Measurements from ENCODE around the gene PHACTR3. TPM values are rescaled to one million over a fixed set of nuclear protein-coding genes. Genes with fewer than 3 reads are reported as not detected.

The PHACTR3 gene
- total RNA-seq, 4 donors from 2014 or later: 5.4 to 15.9 (median 10.0) TPM

DNA sequence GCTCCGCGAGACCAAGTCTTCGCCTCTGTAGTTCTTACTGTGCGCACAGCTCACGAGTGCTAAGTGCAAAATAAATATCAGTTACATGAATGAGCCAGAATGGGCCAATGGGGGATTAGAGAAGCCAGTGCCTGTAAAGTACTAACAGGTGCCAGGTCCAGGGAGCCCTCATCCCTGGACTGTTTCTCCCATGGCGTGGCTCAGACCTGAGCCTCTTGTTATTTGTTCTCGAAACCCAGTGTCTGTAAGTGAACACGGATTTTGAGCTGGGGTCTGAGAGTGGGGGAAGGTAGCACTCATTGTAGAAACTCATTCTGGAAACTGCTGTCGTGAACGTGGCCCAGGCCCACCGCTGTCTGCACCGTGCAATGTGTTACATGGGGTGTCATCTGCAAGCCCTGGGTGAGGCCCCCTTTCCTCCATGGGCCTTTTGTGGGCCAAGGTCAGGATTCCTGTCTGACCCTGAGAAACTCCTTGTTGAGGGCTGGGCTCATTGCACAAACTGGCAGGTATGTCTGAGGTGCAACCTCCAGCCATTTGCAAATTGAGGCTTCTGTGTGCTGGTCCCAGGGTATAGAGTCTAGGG, 174.4 kb downstream of the PHACTR3 start:
- Histone ChIP-seq H3K9me3 (no peaks in the 10 kb centered on the region), H3K4me3 (no peak overlapping the region), H3K27ac (no peak overlapping the region), H3K27me3 (no peaks in the 10 kb centered on the region), H3K4me1 (no peaks in the 10 kb centered on the region), H3K36me3 (no peaks in the 10 kb centered on the region)
- 70 to 88% methylated on average over 12 of the region's 12 CpGs for WGBS, 2 donors
- TF ChIP-seq EP300 (IDR thresholded peaks at IDR 0.05): no peak
- TF ChIP-seq, protein P1, sequence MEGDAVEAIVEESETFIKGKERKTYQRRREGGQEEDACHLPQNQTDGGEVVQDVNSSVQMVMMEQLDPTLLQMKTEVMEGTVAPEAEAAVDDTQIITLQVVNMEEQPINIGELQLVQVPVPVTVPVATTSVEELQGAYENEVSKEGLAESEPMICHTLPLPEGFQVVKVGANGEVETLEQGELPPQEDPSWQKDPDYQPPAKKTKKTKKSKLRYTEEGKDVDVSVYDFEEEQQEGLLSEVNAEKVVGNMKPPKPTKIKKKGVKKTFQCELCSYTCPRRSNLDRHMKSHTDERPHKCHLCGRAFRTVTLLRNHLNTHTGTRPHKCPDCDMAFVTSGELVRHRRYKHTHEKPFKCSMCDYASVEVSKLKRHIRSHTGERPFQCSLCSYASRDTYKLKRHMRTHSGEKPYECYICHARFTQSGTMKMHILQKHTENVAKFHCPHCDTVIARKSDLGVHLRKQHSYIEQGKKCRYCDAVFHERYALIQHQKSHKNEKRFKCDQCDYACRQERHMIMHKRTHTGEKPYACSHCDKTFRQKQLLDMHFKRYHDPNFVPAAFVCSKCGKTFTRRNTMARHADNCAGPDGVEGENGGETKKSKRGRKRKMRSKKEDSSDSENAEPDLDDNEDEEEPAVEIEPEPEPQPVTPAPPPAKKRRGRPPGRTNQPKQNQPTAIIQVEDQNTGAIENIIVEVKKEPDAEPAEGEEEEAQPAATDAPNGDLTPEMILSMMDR (IDR thresholded peaks at IDR 0.05): no peak
- no peak for TF ChIP-seq POLR2A (IDR thresholded peaks at IDR 0.05)
- DNase-seq (ENCODE audit: low spot score in 2 of 2): no peak

DNA sequence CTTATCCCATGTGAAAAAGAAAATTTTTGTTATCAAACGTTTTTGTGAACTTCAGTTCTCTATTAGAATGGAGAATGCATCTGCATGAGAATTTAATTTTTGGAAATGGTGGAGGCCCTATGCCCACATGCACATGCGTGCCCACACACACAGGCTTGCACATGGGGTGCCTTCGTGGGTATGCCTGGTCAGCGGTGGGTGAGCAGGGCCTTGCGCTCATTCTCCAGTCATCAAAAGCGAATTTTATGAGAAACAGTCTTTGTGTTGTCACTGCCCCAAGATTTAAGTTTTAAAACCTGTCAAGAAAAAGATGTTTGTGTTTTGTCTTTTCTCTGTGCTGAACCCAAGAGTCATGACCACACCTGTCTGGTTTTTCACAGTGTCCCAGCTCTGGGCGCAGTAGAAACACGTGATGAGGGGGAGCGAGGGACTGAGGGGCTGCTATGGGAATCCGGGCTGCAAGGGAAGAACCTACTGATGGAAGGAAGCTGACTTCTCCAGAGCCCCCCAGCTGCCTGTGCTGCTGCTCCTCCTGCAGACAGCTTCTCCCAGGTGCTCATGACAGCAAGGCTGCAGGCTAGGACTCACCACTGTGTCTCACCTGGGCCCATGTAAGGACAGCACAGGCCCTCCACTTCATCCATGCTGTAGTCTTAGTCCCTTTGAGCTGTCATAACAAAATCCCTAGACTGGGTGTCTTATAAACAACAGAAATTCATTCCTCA, 175.5 kb downstream of the PHACTR3 start:
- H3K36me3 ChIP-seq: no peaks in the 10 kb centered on the region
- DNase-seq (ENCODE audit: low spot score in 2 of 2): no peak
- no peaks in the 10 kb centered on the region for H3K4me1 ChIP-seq
- H3K9me3 ChIP-seq: no peaks in the 10 kb centered on the region
- no peaks in the 10 kb centered on the region for H3K27me3 ChIP-seq
- no peak overlapping the region for H3K4me3 ChIP-seq
- H3K27ac ChIP-seq: no peak overlapping the region
- TF ChIP-seq, protein P1 (IDR thresholded peaks at IDR 0.05): no peak
- WGBS, 2 donors: 65 to 75% methylated on average over 10 of the region's 10 CpGs

DNA sequence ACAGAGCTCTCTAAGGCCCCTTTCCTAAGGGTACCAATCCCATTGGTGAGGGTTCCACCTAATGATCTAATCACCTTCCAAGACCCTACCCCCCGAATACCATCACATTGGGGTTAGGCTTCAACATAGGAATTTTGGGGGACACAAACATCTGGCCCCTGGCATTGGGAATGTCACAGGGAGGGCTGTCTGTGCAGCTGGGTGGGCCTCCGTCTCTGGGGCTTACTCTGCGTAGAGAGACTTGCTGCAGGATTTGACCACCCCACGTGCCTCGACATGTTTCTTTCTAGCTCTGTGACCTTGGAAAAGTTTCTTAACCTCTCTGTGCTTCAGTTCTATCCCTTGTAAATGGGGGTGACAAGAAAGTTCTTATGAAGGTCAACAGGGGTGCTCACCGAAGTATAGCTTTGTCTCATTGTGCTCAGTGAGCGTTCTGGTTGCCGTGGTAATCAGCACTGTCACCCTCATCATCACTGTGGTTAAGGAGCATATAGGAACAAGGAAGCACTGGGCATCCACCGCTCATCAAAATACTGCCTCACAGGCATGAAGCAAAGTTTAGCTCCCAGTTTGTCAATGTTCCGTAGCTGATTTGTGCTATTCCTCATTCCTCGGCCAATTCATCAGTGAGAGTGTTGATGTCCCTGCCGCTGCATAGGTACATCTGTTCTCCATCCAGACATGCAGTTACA, 176.3 kb downstream of the PHACTR3 start:
- H3K4me1 ChIP-seq: no peaks in the 10 kb centered on the region
- DNase-seq (ENCODE audit: low spot score in 2 of 2): no peak
- no peaks in the 10 kb centered on the region for H3K9me3 ChIP-seq
- TF ChIP-seq, protein P1 (IDR thresholded peaks at IDR 0.05): no peak
- TF ChIP-seq POLR2A (IDR thresholded peaks at IDR 0.05): no peak
- no peak for TF ChIP-seq EP300 (IDR thresholded peaks at IDR 0.05)
- H3K36me3 ChIP-seq: no peaks in the 10 kb centered on the region
- H3K27ac ChIP-seq: no peak overlapping the region
- H3K27me3 ChIP-seq: no peaks in the 10 kb centered on the region
- WGBS, 2 donors: 86 to 92% methylated on average over 12 of the region's 12 CpGs
- H3K4me3 ChIP-seq: no peak overlapping the region

DNA sequence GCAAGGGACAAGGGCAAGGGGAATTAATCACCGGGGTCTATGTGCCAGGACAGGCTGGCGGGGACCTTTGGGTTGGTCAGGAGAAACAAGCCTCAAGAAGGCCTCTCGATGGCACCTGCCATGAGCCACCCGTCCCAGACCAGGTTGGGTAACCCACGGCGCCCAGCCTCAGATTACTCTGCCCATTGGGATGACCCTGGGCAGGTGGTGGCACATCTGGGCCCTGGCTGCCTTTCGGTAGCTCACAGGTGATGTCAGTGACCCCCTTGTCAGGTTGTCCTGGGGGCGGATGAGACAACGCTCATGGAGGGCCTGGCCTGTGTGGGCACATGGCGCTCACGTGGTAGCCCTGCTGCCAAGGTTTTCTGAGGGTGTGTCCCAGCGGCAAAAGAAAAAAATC, 176.9 kb downstream of the PHACTR3 start:
- H3K4me1 ChIP-seq: no peaks in the 10 kb centered on the region

More for the DNA sequence above, 176.9 kb downstream of the PHACTR3 start:
- TF ChIP-seq EP300 (IDR thresholded peaks at IDR 0.05): no peak
- TF ChIP-seq, protein P1 (IDR thresholded peaks at IDR 0.05): no peak
- TF ChIP-seq POLR2A (IDR thresholded peaks at IDR 0.05): no peak
- H3K36me3 ChIP-seq: no peaks in the 10 kb centered on the region
- no peak overlapping the region for H3K27ac ChIP-seq
- WGBS, 2 donors: 90 to 93% methylated on average over 12 of the region's 12 CpGs
- H3K9me3 ChIP-seq: no peaks in the 10 kb centered on the region
- no peaks in the 10 kb centered on the region for H3K27me3 ChIP-seq
- no peak overlapping the region for H3K4me3 ChIP-seq
- no peak for DNase-seq (ENCODE audit: low spot score in 2 of 2)

Data from tibial nerve (tissue), 4 donors.